Gastrocnemius medialis (tissue), 4 donors: ENCODE data around the gene PLBD2. TPM values are rescaled to one million over a fixed set of nuclear protein-coding genes. Genes with fewer than 3 reads are reported as not detected.

ENCODE experiments used
- ATAC-seq, 2 donors: fragments of 150-250 bp; one replicate each; pipeline ENCODE4 v1.9.1; 2016
- DNase-seq, 2 donors: peaks; one replicate each; pipeline ENCODE4 v3.0.0-alpha.2; 2019
- H3K27ac ChIP-seq, 4 donors: fragments of 200-600 bp; sonication (generic); 1 replicate in 1 of 4; 2 replicates in 3 of 4; pipeline ENCODE4 v1.5.1; 2016 to 2018; ENCODE audit warnings: mild to moderate bottlenecking in 2 of 4, moderate library complexity in 1 of 4
- H3K27me3 ChIP-seq, 3 donors: fragments of 200-600 bp; sonication (generic) in 2 of 3; 1 replicate in 1 of 3; 2 replicates in 2 of 3; pipeline versions ENCODE4 v1.5.1 to v1.6.0; 2016 to 2019; ENCODE audit warnings: mild to moderate bottlenecking in 1 of 3, moderate library complexity in 1 of 3
- H3K36me3 ChIP-seq, 2 donors: fragments of 200-600 bp; sonication (generic) in 1 of 2; one replicate each; pipeline ENCODE4 v1.5.1; 2017 to 2018
- H3K4me1 ChIP-seq, 2 donors: fragments of 200-600 bp; sonication (generic) in 1 of 2; one replicate each; pipeline ENCODE4 v1.5.1; 2016 to 2017; ENCODE audit warnings: mild to moderate bottlenecking in 2 of 2
- H3K4me3 ChIP-seq, 4 donors: fragments of 200-600 bp; sonication (generic) in 3 of 4; 1 replicate in 1 of 4; 2 replicates in 3 of 4; pipeline ENCODE4 v1.5.1; 2016 to 2019; ENCODE audit warnings: mild to moderate bottlenecking in 2 of 4
- H3K9me3 ChIP-seq, 3 donors: fragments of 200-600 bp; sonication (generic) in 2 of 3; 1 replicate in 1 of 3; 2 replicates in 2 of 3; pipeline ENCODE4 v1.5.1; 2016 to 2019
- CTCF ChIP-seq, 5 experiments: fragments of 450-650 bp in 3 of 5; fragments of 200-600 bp in 2 of 5; sonication (generic) in 2 of 5; IDR thresholded peaks in 4 of 5; conservative IDR thresholded peaks in 1 of 5; 1 replicate in 4 of 5; 2 replicates in 1 of 5; pipeline ENCODE4 v1.5.1; 2016 to 2019; ENCODE audit warnings: antibody characterized with exemption in 5 of 5, mild to moderate bottlenecking in 3 of 5, moderate library complexity in 3 of 5
- POLR2A ChIP-seq, 2 donors: fragments of 450-650 bp; IDR thresholded peaks; one replicate each; pipeline ENCODE4 v1.6.1; 2017; ENCODE audit warnings: antibody characterized with exemption in 2 of 2, mild to moderate bottlenecking in 2 of 2, moderate library complexity in 2 of 2
- in situ Hi-C, 4 donors: fragments of 200-750 bp; cut with MboI; loops; one replicate each; pipeline versions ENCODE4 v1.15.0 to v1.8.0; 2017; ENCODE audit warnings: low sequenced_read_pairs in 4 of 4
- intact Hi-C: fragments of 100-400 bp; cut with DNase I; formaldehyde crosslinking; loops from one replicate; pipeline ENCODE4 v1.15.1; 2023; ENCODE audit warnings: low total_unique reads
- total RNA-seq, 4 donors: library from RNA; depleted of rRNA; stranded (reverse); fragments of >200 nt; gene quantifications; one replicate each; pipeline versions ENCODE4 v1.1.0 to v1.2.3, GENCODE V29; 2016

PLBD2 gene
- total RNA-seq, 4 donors from 2014 or later: 12.0 to 28.9 (median 26.8) TPM

- DNase-seq: no peak
- H3K9me3 ChIP-seq: no peaks in the 10 kb centered on the region
- TF ChIP-seq POLR2A (IDR thresholded peaks at IDR 0.05) (no peak), CTCF (IDR thresholded peaks at IDR 0.05 in 4 of 5, conservative IDR thresholded peaks at IDR 0.05 in 1 of 5) (no peak)
- H3K4me3 ChIP-seq: no peak overlapping the region
- H3K36me3 ChIP-seq: no peaks in the 10 kb centered on the region
- intact Hi-C loops (loop anchor here (1.0 to 2.0 kb wide), 2 partner anchors 114 to 229 kb away; no protein-coding TSS in a partner anchor), in situ Hi-C loops (loop anchor here in 2 of 4 donors (10.0 to 25.0 kb wide), 2 partner anchors 111 to 114 kb away; no protein-coding TSS in a partner anchor)
- H3K4me1 ChIP-seq: peaks cover 0 to 8% of the 10 kb centered on the region in 2 donors
- no peak for ATAC-seq
- H3K27ac ChIP-seq: no peak overlapping the region
- H3K27me3 ChIP-seq: no peaks in the 10 kb centered on the region
Measured at GRCh38 chr12:113425960-113426453, 67.6 kb downstream of the PLBD2 start.

- Histone ChIP-seq H3K36me3 (no peaks in the 10 kb centered on the region), H3K4me3 (no peak overlapping the region), H3K9me3 (no peaks in the 10 kb centered on the region), H3K4me1 (no peaks in the 10 kb centered on the region), H3K27me3 (no peaks in the 10 kb centered on the region), H3K27ac (no peak overlapping the region)
- intact Hi-C loops (no loop called here), in situ Hi-C loops (loop anchor here in 2 of 4 donors (10.0 to 25.0 kb wide), 2 partner anchors 113 to 116 kb away; no protein-coding TSS in a partner anchor)
- DNase-seq (no peak), ATAC-seq (no peak)
- TF ChIP-seq POLR2A (IDR thresholded peaks at IDR 0.05) (no peak), CTCF (IDR thresholded peaks at IDR 0.05 in 4 of 5, conservative IDR thresholded peaks at IDR 0.05 in 1 of 5) (no peak)
Measured at GRCh38 chr12:113427882-113428281, 69.5 kb downstream of the PLBD2 start.

GRCh38 chr12:113428482-113428881 is 70.1 kb downstream of the PLBD2 start:
- in situ Hi-C loops: loop anchor here in 2 of 4 donors (10.0 to 25.0 kb wide), 2 partner anchors 114 to 116 kb away; no protein-coding TSS in a partner anchor

GRCh38 chr12:113432986-113433385 is 74.6 kb downstream of the PLBD2 start:
- TF ChIP-seq CTCF (IDR thresholded peaks at IDR 0.05 in 4 of 5, conservative IDR thresholded peaks at IDR 0.05 in 1 of 5) (no peak), POLR2A (IDR thresholded peaks at IDR 0.05) (no peak)
- intact Hi-C loops: no loop called here
- H3K4me1 ChIP-seq: no peaks in the 10 kb centered on the region
- H3K36me3 ChIP-seq: no peaks in the 10 kb centered on the region
- in situ Hi-C loops: loop anchor here in 1 of 4 donors (25.0 kb wide), 1 partner anchor 121 kb away; no protein-coding TSS in a partner anchor
- H3K27me3 ChIP-seq: no peaks in the 10 kb centered on the region
- no peaks in the 10 kb centered on the region for H3K9me3 ChIP-seq
- DNase-seq: no peak
- H3K4me3 ChIP-seq: no peak overlapping the region
- ATAC-seq: no peak
- H3K27ac ChIP-seq: no peak overlapping the region

More at GRCh38 chr12:113428482-113428881, 70.1 kb downstream of the PLBD2 start:
- Histone ChIP-seq H3K4me1 (no peaks in the 10 kb centered on the region), H3K4me3 (no peak overlapping the region), H3K27me3 (no peaks in the 10 kb centered on the region), H3K27ac (no peak overlapping the region), H3K9me3 (no peaks in the 10 kb centered on the region), H3K36me3 (no peaks in the 10 kb centered on the region)
- DNase-seq (no peak), ATAC-seq (no peak)
- intact Hi-C loops: no loop called here
- no peak for TF ChIP-seq POLR2A (IDR thresholded peaks at IDR 0.05)

GRCh38 chr12:113435367-113435766 is 77.0 kb downstream of the PLBD2 start:
- no peak overlapping the region for H3K27ac ChIP-seq
- DNase-seq: no peak
- H3K36me3 ChIP-seq: no peaks in the 10 kb centered on the region
- H3K4me3 ChIP-seq: no peak overlapping the region
- H3K4me1 ChIP-seq: no peaks in the 10 kb centered on the region
- ATAC-seq: no peak
- TF ChIP-seq CTCF (IDR thresholded peaks at IDR 0.05 in 4 of 5, conservative IDR thresholded peaks at IDR 0.05 in 1 of 5) (no peak), POLR2A (IDR thresholded peaks at IDR 0.05) (no peak)
- no peaks in the 10 kb centered on the region for H3K9me3 ChIP-seq
- intact Hi-C loops: no loop called here
- H3K27me3 ChIP-seq: no peaks in the 10 kb centered on the region
- in situ Hi-C loops: loop anchor here in 1 of 4 donors (25.0 kb wide), 1 partner anchor 123 kb away; no protein-coding TSS in a partner anchor
